Esophagus (tissue), 2 donors: ENCODE data around the gene RUNX2. TPM values are rescaled to one million over a fixed set of nuclear protein-coding genes. Genes with fewer than 3 reads are reported as not detected.

Experiments used
- H3K27ac ChIP-seq, 2 donors: one replicate each; pipeline ENCODE4 v1.5.1; 2013; ENCODE audit warnings: low read depth in 2 of 2, mild to moderate bottlenecking in 2 of 2, inconsistent platforms in 1 of 2, low read length in 1 of 2, moderate library complexity in 1 of 2
- H3K27me3 ChIP-seq, 2 donors: one replicate each; pipeline ENCODE4 v1.6.1; 2013; ENCODE audit warnings: low read length in 2 of 2, control low read depth in 1 of 2, mild to moderate bottlenecking in 1 of 2; ENCODE audit not compliant: insufficient read depth in 2 of 2, control insufficient read depth in 1 of 2
- H3K36me3 ChIP-seq, 2 donors: one replicate each; pipeline ENCODE4 v1.6.1; 2013; ENCODE audit warnings: low read length in 1 of 2; ENCODE audit not compliant: control insufficient read depth in 2 of 2, insufficient read depth in 2 of 2
- H3K4me1 ChIP-seq, 2 donors: one replicate each; pipeline ENCODE4 v1.6.1; 2013; ENCODE audit warnings: low read length in 1 of 2; ENCODE audit not compliant: control insufficient read depth in 2 of 2, insufficient read depth in 2 of 2
- H3K4me3 ChIP-seq, 2 donors: one replicate each; pipeline ENCODE4 v1.5.1; 2013; ENCODE audit warnings: low read length in 2 of 2, mild to moderate bottlenecking in 2 of 2, low read depth in 1 of 2, moderate library complexity in 1 of 2
- H3K9me3 ChIP-seq, 2 donors: one replicate each; pipeline ENCODE4 v1.6.1; 2013; ENCODE audit warnings: mild to moderate bottlenecking in 2 of 2, low read depth in 1 of 2, low read length in 1 of 2, moderate library complexity in 1 of 2; ENCODE audit not compliant: control insufficient read depth in 2 of 2, insufficient read depth in 1 of 2
- WGBS, 2 donors: extraction: QIAGEN DNeasy Blood & Tissue Kit; methylation state at CpG; one replicate each; pipeline ENCODE4 v1.1.7; 2013; 5-methylcytosine and 5-hydroxymethylcytosine counted together
- polyA plus RNA-seq, 2 donors: library from polyadenylated mRNA; stranded (reverse); fragments of 200-250 nt; gene quantifications; one replicate each; pipeline ENCODE4 v1.2.3, GENCODE V29; 2013
- donor health status: healthy with polysubstance abuse.
- donor health status: Bipolar disorder and iron deficiency.

RUNX2 gene
- polyA plus RNA-seq, 2 donors = 0.31 to 0.75 TPM

DNA sequence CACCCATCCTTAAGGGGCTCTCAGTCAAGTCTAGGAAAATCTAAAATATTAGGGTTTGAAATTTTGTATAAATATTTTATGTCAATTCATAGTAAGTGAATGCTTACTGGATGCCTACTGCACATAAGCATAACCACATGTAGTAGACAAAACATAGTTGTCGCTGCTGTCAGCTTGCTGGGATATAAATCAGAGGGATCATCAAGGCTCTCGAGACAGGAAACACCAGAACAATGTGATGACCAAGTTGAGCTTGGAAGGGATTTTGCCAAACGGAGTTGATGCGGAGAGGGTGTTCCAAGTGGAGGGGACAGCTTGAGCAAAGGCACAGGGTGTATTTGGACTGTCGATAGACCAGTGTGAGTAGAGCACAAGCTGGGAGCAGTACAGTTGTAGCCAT, 155.4 kb downstream of the RUNX2 start:
- no peak overlapping the region for H3K27ac ChIP-seq
- 83 to 89% methylated on average over 5 of the region's 5 CpGs for WGBS, 2 donors

DNA sequence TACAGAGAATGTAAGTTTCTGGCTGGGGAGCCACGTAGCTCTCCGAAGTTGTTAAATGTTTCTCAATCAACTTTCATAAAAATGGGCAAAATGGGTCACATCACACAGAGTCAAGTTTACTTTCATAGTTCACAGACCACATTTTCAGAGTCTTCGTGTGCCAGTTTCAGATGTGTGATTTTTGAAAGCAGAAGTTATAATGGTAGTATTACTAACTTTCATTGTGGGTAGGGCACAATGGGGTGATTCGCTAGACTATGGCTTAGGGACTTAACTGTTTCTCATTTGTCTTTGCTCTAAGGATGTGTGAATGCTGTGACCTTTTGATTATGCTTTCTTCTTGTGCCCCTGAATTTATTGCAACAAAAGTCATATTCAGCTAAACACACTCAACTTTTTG, 158.6 kb downstream of the RUNX2 start:
- WGBS, 2 donors = 80 to 81% methylated on average over 4 of the region's 4 CpGs

More for the DNA sequence above, 155.4 kb downstream of the RUNX2 start:
- Histone ChIP-seq H3K4me1 (no peaks in the 10 kb centered on the region), H3K9me3 (no peaks in the 10 kb centered on the region), H3K36me3 (no peaks in the 10 kb centered on the region), H3K4me3 (no peak overlapping the region), H3K27me3 (peaks cover 0 to 4% of the 10 kb centered on the region in 2 donors)

DNA sequence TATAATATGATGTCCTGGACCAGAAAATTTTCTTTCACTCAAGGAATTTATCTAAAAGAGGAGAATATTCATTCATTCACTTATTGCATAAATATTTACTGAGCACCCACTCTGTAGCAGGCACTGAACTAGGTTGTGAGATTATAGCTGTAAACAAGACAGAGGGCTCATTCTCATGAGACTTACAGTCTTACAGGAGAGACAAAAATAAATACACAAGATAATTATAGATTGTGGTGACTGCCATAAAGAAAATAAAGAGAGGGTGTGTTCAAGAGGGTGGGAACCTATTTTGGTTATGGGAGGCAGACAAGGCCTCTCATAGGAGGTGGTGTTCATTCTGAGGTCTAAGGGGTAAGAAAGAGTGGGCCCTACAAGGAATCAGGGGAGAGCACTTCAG, 159.5 kb downstream of the RUNX2 start:
- Histone ChIP-seq H3K9me3 (no peaks in the 10 kb centered on the region), H3K4me1 (no peaks in the 10 kb centered on the region), H3K36me3 (no peaks in the 10 kb centered on the region), H3K27ac (no peak overlapping the region), H3K4me3 (no peak overlapping the region), H3K27me3 (peaks cover 0 to 4% of the 10 kb centered on the region in 2 donors)

More for the DNA sequence above, 158.6 kb downstream of the RUNX2 start:
- Histone ChIP-seq H3K27me3 (peaks cover 0 to 4% of the 10 kb centered on the region in 2 donors), H3K9me3 (no peaks in the 10 kb centered on the region), H3K4me3 (no peak overlapping the region), H3K4me1 (no peaks in the 10 kb centered on the region), H3K27ac (no peak overlapping the region), H3K36me3 (no peaks in the 10 kb centered on the region)

DNA sequence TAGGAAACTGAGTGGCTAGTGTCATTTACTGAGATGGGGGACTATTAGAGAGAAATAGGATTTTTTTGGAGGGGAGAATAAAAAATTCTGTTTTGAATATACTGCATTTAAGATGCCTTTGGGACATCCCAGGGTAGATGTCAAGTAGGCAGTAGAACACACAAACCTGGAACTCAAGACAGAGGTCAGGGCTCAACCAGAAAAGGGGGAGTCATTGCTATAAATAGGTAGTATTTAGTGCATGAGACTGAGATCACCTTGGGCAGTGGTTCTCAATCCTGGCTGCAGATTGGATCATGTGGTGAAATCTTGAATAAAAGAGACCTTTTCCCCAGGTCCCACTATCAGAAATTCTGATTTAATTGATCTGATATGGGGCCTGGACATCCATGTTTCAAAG, 160.1 kb downstream of the RUNX2 start:
- Histone ChIP-seq H3K27me3 (peaks cover 0 to 4% of the 10 kb centered on the region in 2 donors), H3K36me3 (no peaks in the 10 kb centered on the region), H3K4me1 (no peaks in the 10 kb centered on the region), H3K9me3 (no peaks in the 10 kb centered on the region), H3K4me3 (no peak overlapping the region), H3K27ac (no peak overlapping the region)

DNA sequence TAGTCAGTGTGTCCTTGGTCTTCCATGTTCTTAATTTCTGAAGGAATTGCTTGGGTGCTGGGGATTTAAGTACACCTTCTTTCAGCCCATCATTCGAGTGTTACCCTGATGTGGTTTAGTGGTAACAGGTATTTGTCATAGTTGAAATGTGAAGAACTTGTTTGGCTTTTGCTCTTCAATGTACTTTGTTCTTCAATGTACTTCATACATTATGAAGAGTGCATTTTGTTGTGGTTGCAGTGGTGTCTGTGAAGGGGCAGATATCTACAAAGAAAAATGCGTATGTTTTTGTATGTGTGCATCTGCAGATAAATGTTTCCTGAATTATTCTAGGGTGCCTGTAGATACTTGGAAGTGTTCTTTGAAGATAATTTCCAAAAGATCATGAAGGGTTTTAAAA, 160.8 kb downstream of the RUNX2 start:
- no peaks in the 10 kb centered on the region for H3K27me3 ChIP-seq
- H3K9me3 ChIP-seq = no peaks in the 10 kb centered on the region
- no peaks in the 10 kb centered on the region for H3K36me3 ChIP-seq
- no peaks in the 10 kb centered on the region for H3K4me1 ChIP-seq
- no peak overlapping the region for H3K27ac ChIP-seq
- 87 to 91% methylated on average over 2 of the region's 2 CpGs for WGBS, 2 donors
- no peak overlapping the region for H3K4me3 ChIP-seq

DNA sequence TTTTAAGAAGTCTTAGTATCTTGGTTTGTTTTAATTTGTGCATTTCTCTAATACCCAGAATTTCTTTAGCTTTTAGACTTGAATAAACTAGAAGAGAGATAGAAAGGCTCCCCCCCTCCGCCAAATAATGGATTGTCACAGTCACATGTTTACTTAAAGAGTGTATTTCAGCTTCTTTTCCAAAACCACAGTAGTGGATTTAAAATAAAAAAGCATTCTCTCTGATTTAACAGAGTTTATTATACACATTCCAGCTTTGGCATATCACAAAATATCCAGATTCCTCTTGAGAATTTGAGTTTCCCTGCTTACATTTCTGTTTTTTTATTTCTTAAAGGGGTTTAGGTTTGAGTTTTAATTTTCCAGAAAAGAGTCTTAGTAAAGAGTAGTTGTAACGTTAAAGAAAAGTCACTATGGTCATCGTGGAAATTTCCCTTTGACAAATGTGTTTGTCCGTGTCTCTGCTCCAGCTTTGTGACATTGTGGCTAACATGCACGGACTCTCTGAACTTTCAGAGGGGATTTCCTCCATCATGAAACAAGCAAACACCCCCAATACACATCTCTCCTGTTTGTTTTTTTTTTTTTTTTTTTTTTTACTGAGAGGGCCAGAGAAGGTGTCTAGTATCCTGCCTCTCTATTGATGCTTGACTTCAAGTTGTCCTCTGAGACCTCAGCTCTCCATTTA, 163.1 kb downstream of the RUNX2 start:
- Histone ChIP-seq H3K27me3 (no peaks in the 10 kb centered on the region), H3K27ac (no peak overlapping the region), H3K4me1 (no peaks in the 10 kb centered on the region), H3K36me3 (no peaks in the 10 kb centered on the region), H3K4me3 (no peak overlapping the region), H3K9me3 (no peaks in the 10 kb centered on the region)
- 68 to 79% methylated on average over 5 of the region's 5 CpGs for WGBS, 2 donors

DNA sequence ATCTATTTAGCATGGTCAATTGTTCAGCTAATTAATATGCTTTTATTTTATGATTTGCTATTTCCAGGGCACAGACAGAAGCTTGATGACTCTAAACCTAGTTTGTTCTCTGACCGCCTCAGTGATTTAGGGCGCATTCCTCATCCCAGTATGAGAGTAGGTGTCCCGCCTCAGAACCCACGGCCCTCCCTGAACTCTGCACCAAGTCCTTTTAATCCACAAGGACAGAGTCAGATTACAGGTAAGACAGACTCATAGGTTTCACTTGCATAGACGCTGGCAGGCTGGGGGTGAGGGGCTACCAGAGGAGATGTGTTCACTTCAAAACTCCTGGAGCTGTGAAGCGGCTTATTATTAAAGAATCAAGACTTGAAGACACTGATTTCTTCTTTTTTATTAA, 163.7 kb downstream of the RUNX2 start:
- Histone ChIP-seq H3K9me3 (no peaks in the 10 kb centered on the region), H3K27me3 (no peaks in the 10 kb centered on the region), H3K27ac (no peak overlapping the region), H3K36me3 (no peaks in the 10 kb centered on the region), H3K4me3 (no peak overlapping the region), H3K4me1 (no peaks in the 10 kb centered on the region)
- WGBS, 2 donors = 93 to 95% methylated on average over 6 of the region's 6 CpGs

DNA sequence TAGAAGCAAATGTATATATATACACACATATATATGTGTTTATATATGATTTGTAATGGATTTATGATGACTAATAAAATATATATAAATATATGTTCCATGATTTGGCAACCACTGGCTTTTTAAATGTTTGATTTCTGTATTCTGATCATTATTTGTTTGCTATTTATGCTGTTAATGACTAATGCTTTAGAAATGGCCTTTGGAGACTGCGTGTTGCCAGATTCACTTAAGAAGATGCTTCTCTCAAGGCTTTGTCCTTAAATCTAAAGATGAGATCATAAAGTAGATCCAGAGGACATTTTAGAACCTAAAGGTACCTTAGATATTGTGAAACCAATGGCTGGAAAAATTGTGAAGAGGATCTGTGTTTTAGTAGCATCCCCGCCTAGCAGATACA, 165.6 kb downstream of the RUNX2 start:
- WGBS, 2 donors = 91 to 98% methylated on average over 2 of the region's 2 CpGs
- no peak overlapping the region for H3K4me3 ChIP-seq
- no peaks in the 10 kb centered on the region for H3K27me3 ChIP-seq
- no peaks in the 10 kb centered on the region for H3K4me1 ChIP-seq
- no peaks in the 10 kb centered on the region for H3K9me3 ChIP-seq
- H3K36me3 ChIP-seq = no peaks in the 10 kb centered on the region
- H3K27ac ChIP-seq = no peak overlapping the region

DNA sequence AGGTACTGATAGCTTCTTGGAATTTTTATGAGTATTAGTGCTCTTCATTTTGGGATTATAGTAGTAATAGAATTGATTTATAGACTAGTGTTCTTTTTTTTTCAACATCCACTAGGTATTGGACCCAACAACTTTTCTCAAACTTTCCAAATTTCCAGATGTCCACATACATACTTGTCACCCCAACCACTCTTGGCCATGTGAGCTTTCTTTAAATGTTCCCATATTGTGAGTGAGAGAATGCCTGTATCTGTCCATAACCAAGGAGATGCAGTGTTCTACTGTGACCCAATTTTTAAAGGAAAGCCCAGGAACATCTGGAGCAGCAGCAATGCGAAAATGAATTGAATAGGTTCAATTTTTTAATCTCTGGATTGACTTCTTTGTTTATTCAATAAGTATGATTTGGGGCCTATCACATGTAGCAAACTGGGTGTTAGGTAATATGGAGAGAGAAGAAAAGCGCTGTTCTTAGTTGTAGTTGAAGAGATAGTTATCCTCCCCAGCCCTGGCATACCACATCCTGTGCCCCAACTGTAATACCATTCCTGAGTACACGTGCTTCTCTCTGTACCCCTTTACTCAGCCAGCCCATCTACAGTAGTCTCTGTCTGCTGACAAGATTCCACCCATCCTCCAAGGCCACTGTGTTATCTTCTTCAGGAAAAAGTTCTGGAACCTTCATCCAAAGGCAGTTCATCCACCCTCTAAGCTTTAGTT, 166.4 kb downstream of the RUNX2 start:
- WGBS, 2 donors = 70 to 80% methylated on average over 3 of the region's 3 CpGs
- no peaks in the 10 kb centered on the region for H3K27me3 ChIP-seq
- no peaks in the 10 kb centered on the region for H3K9me3 ChIP-seq
- no peak overlapping the region for H3K27ac ChIP-seq
- H3K4me1 ChIP-seq = no peaks in the 10 kb centered on the region
- H3K4me3 ChIP-seq = no peak overlapping the region
- no peaks in the 10 kb centered on the region for H3K36me3 ChIP-seq
